HL-60 (cell line): ENCODE data around the gene FRAS1.

Experiments used
- DNase-seq, 2 experiments: peaks; one replicate each; pipeline ENCODE4 v3.0.0-alpha.2; 2010 to 2020; ENCODE audit warnings: low read depth in 1 of 2, low spot score in 1 of 2
- H3K27ac ChIP-seq: fragments of 250-450 bp; sonication (Bioruptor Pico); replicated peaks from 2 replicates; pipeline ENCODE4 v1.5.1; 2020; ENCODE audit warnings: mild to moderate bottlenecking, moderate library complexity
- H3K27me3 ChIP-seq: fragments of 250-450 bp; sonication (Bioruptor Pico); 2 replicates; pipeline ENCODE4 v1.5.1; 2021; ENCODE audit warnings: mild to moderate bottlenecking, moderate library complexity; ENCODE audit not compliant: insufficient read depth, poor library complexity, severe bottlenecking
- H3K4me3 ChIP-seq: replicated peaks from 2 replicates; pipeline ENCODE4 v1.5.1; 2011; ENCODE audit warnings: mild to moderate bottlenecking, control low read depth, low read length; ENCODE audit not compliant: insufficient read depth
- CTCF ChIP-seq: IDR thresholded peaks from one replicate; pipeline ENCODE4 v1.5.1; 2011; ENCODE audit warnings: low read length, control low read depth, inconsistent platforms; ENCODE audit not compliant: insufficient read depth
- GABPA ChIP-seq: IDR thresholded peaks from 2 replicates; pipeline ENCODE4 v1.6.1; 2012; ENCODE audit warnings: low read depth
- POLR2AphosphoS5 ChIP-seq: IDR thresholded peaks from 2 replicates; pipeline ENCODE4 v1.6.1; 2012; ENCODE audit warnings: low read depth
- REST ChIP-seq: IDR thresholded peaks from 2 replicates; pipeline ENCODE4 v1.6.1; 2012; ENCODE audit warnings: low read depth; ENCODE audit not compliant: insufficient replicate concordance
- SPI1 ChIP-seq: IDR thresholded peaks from 2 replicates; pipeline ENCODE4 v1.6.1; 2012; ENCODE audit warnings: low read depth, mild to moderate bottlenecking, borderline replicate concordance

Gene FRAS1

GRCh38 chr4:78529569-78530209 is 472.6 kb downstream of the FRAS1 start:
- Histone ChIP-seq H3K27ac (no peak overlapping the region), H3K4me3 (no peak overlapping the region), H3K27me3 (no peaks in the 10 kb centered on the region)
- no peak for TF ChIP-seq REST
- TF ChIP-seq CTCF = no peak
- TF ChIP-seq GABPA = no peak
- no peak for TF ChIP-seq POLR2AphosphoS5
- TF ChIP-seq SPI1 = no peak
- no peak for DNase-seq

- peak in 1 of 2 experiments; percentile 63 for DNase-seq
- Histone ChIP-seq H3K4me3 (no peak overlapping the region), H3K27me3 (no peaks in the 10 kb centered on the region), H3K27ac (peak overlapping the region; percentile 55)
- TF ChIP-seq GABPA (no peak), SPI1 (peak; percentile 67)
These were observed 474.9 kb downstream of the FRAS1 start for GRCh38 chr4:78532046-78532445.

GRCh38 chr4:78533854-78534253 is 476.7 kb downstream of the FRAS1 start:
- Histone ChIP-seq H3K27me3 (no peaks in the 10 kb centered on the region), H3K27ac (no peak overlapping the region), H3K4me3 (no peak overlapping the region)
- TF ChIP-seq REST (no peak), POLR2AphosphoS5 (no peak), GABPA (no peak), SPI1 (no peak), CTCF (no peak)
- DNase-seq = no peak

GRCh38 chr4:78534286-78534955 is 477.3 kb downstream of the FRAS1 start:
- DNase-seq = no peak
- Histone ChIP-seq H3K4me3 (no peak overlapping the region), H3K27ac (no peak overlapping the region), H3K27me3 (no peaks in the 10 kb centered on the region)
- TF ChIP-seq GABPA (no peak), CTCF (no peak), SPI1 (no peak), REST (no peak), POLR2AphosphoS5 (no peak)
